Thyroid gland (tissue), 4 donors: ENCODE data around the gene DMXL1. TPM values are rescaled to one million over a fixed set of nuclear protein-coding genes. Genes with fewer than 3 reads are reported as not detected.

ENCODE experiments used
- DNase-seq, 2 donors: peaks; one replicate each; pipeline ENCODE4 v3.0.0-alpha.2; 2019
- H3K27ac ChIP-seq, 3 donors: fragments of 200-600 bp; sonication (generic); 1 replicate in 2 of 3; 2 replicates in 1 of 3; pipeline ENCODE4 v1.5.1; 2016 to 2019; ENCODE audit warnings: mild to moderate bottlenecking in 1 of 3, moderate library complexity in 1 of 3
- H3K27me3 ChIP-seq: fragments of 200-600 bp; sonication (generic); one replicate; pipeline ENCODE4 v1.5.1; 2019
- H3K36me3 ChIP-seq, 2 donors: fragments of 200-600 bp; sonication (generic); one replicate each; pipeline ENCODE4 v1.5.1; 2016 to 2019
- H3K4me1 ChIP-seq, 2 donors: fragments of 200-600 bp; sonication (generic); one replicate each; pipeline ENCODE4 v1.5.1; 2017 to 2019
- H3K4me3 ChIP-seq, 3 donors: fragments of 200-600 bp; sonication (generic); replicated peaks in 1 of 3; 1 replicate in 2 of 3; 2 replicates in 1 of 3; pipeline ENCODE4 v1.5.1; 2016; ENCODE audit warnings: mild to moderate bottlenecking in 1 of 3
- H3K9me3 ChIP-seq: fragments of 200-600 bp; sonication (generic); one replicate; pipeline ENCODE4 v1.5.1; 2017
- CTCF ChIP-seq, 6 experiments: fragments of 200-600 bp in 3 of 6; fragments of 450-650 bp in 3 of 6; sonication (generic) in 3 of 6; IDR thresholded peaks; one replicate each; pipeline ENCODE4 v1.5.1; 2016 to 2019; ENCODE audit warnings: antibody characterized with exemption in 6 of 6, mild to moderate bottlenecking in 2 of 6, inconsistent platforms in 1 of 6, moderate library complexity in 1 of 6
- POLR2A ChIP-seq, 2 donors: fragments of 450-650 bp; IDR thresholded peaks; one replicate each; pipeline ENCODE4 v1.6.1; 2017; ENCODE audit warnings: antibody characterized with exemption in 2 of 2, mild to moderate bottlenecking in 2 of 2, moderate library complexity in 1 of 2
- WGBS, 2 donors: methylation state at CpG; one replicate each; pipeline ENCODE4 v1.1.5; 2017; 5-methylcytosine and 5-hydroxymethylcytosine counted together
- intact Hi-C: fragments of 100-400 bp; cut with DNase I; formaldehyde crosslinking; loops from one replicate; pipeline ENCODE4 v1.15.1; 2023
- total RNA-seq, 4 donors: library from RNA; depleted of rRNA; stranded (reverse); fragments of >200 nt; gene quantifications; one replicate each; pipeline ENCODE4 v1.2.3, GENCODE V29; 2016

The DMXL1 gene
- total RNA-seq, 4 donors from 2014 or later = 90.8 to 158 (median 95.4) TPM

- H3K36me3 ChIP-seq = no peaks in the 10 kb centered on the region
- no peak for DNase-seq
- no peaks in the 10 kb centered on the region for H3K4me1 ChIP-seq
- 90 to 93% methylated on average over 6 of the region's 6 CpGs for WGBS, 2 donors
- intact Hi-C loops = no loop called here
- no peaks in the 10 kb centered on the region for H3K27me3 ChIP-seq
- TF ChIP-seq CTCF (IDR thresholded peaks at IDR 0.05) (no peak), POLR2A (IDR thresholded peaks at IDR 0.05) (no peak)
- no peak overlapping the region for H3K4me3 ChIP-seq
- no peak overlapping the region for H3K27ac ChIP-seq
- H3K9me3 ChIP-seq = no peaks in the 10 kb centered on the region
Measured at GRCh38 chr5:119218830-119219782, 148.2 kb downstream of the DMXL1 start.

- H3K4me3 ChIP-seq = no peak overlapping the region
- H3K4me1 ChIP-seq = no peaks in the 10 kb centered on the region
- H3K36me3 ChIP-seq = no peaks in the 10 kb centered on the region
- WGBS, 2 donors = 88 to 98% methylated on average over 1 of the region's 1 CpG
- no peaks in the 10 kb centered on the region for H3K27me3 ChIP-seq
- intact Hi-C loops = no loop called here
- H3K9me3 ChIP-seq = no peaks in the 10 kb centered on the region
- TF ChIP-seq CTCF (IDR thresholded peaks at IDR 0.05) (no peak), POLR2A (IDR thresholded peaks at IDR 0.05) (no peak)
- DNase-seq = no peak
- H3K27ac ChIP-seq = no peak overlapping the region
Measured at GRCh38 chr5:119220576-119221197, 149.8 kb downstream of the DMXL1 start.

GRCh38 chr5:119221330-119221729 is 150.4 kb downstream of the DMXL1 start:
- intact Hi-C loops = no loop called here
- H3K27ac ChIP-seq = no peak overlapping the region
- no peak for DNase-seq
- H3K4me3 ChIP-seq = no peak overlapping the region
- TF ChIP-seq POLR2A (IDR thresholded peaks at IDR 0.05) (no peak), CTCF (IDR thresholded peaks at IDR 0.05) (no peak)
- no peaks in the 10 kb centered on the region for H3K9me3 ChIP-seq
- H3K36me3 ChIP-seq = no peaks in the 10 kb centered on the region
- no peaks in the 10 kb centered on the region for H3K4me1 ChIP-seq
- H3K27me3 ChIP-seq = no peaks in the 10 kb centered on the region

GRCh38 chr5:119229950-119230349 is 159.1 kb downstream of the DMXL1 start:
- no peaks in the 10 kb centered on the region for H3K4me1 ChIP-seq
- no peaks in the 10 kb centered on the region for H3K9me3 ChIP-seq
- no peak overlapping the region for H3K4me3 ChIP-seq
- H3K27me3 ChIP-seq = no peaks in the 10 kb centered on the region
- no peak for TF ChIP-seq POLR2A (IDR thresholded peaks at IDR 0.05)
- TF ChIP-seq CTCF (IDR thresholded peaks at IDR 0.05) = no peak
- H3K36me3 ChIP-seq = peaks cover 4 to 5% of the 10 kb centered on the region in 2 donors
- no peak for DNase-seq
- intact Hi-C loops = no loop called here
- no peak overlapping the region for H3K27ac ChIP-seq
